ENCODE results near the gene CKMT1A. TPM values are rescaled to one million over a fixed set of nuclear protein-coding genes. Genes with fewer than 3 reads are reported as not detected.
"Not testable (repeated sequence)": the region's sequence is repeated elsewhere in the genome, so short reads cannot be mapped to it uniquely, and the experiment has no call there.

Gene CKMT1A
- total RNA-seq, 2 donors from 2014 or later, result 4.6 to 4.8 TPM

- H3K36me3 ChIP-seq, result no peaks in the 10 kb centered on the region
- no peak for DNase-seq (ENCODE audit: low spot score)
- H3K9me3 ChIP-seq, result no peaks in the 10 kb centered on the region
- H3K4me1 ChIP-seq (replicated peaks), result no peaks in the 10 kb centered on the region
- H3K27me3 ChIP-seq (replicated peaks; ENCODE audit: insufficient read depth), result no peaks in the 10 kb centered on the region
- no peak overlapping the region for H3K27ac ChIP-seq
- H3K4me3 ChIP-seq, result no peak overlapping the region
- no peak for TF ChIP-seq POLR2A (IDR thresholded peaks at IDR 0.05)
- TF ChIP-seq CTCF (IDR thresholded peaks at IDR 0.05), result no peak
- TF ChIP-seq POLR2AphosphoS5 (IDR thresholded peaks at IDR 0.05), result no peak
- intact Hi-C loops (cut with DNase I), result no loop called here
- WGBS, result 81% methylated on average over 6 of the region's 6 CpGs
These were observed 41.8 kb downstream of the CKMT1A start for GRCh38 chr15:43735416-43735815.

- intact Hi-C loops (cut with DNase I); H3K4me1 ChIP-seq (replicated peaks); H3K27me3 ChIP-seq (replicated peaks; ENCODE audit: insufficient read depth); H3K9me3 ChIP-seq; H3K36me3 ChIP-seq: not testable (repeated sequence)
- under 1% methylated on average over 64 of the region's 84 CpGs for WGBS
- DNase-seq (ENCODE audit: low spot score), result peak; percentile 93
- Histone ChIP-seq H3K27ac (peak within 1 kb of the TSS; percentile 94 to 96), H3K4me3 (peak within 1 kb of the TSS; percentile 84 to 90)
- TF ChIP-seq POLR2AphosphoS5 (IDR thresholded peaks at IDR 0.05), result peak; percentile 87
- TF ChIP-seq POLR2A (IDR thresholded peaks at IDR 0.05), result peak; percentile 98
- TF ChIP-seq CTCF (IDR thresholded peaks at IDR 0.05), result peak in 2 of 4 experiments; percentile 19 to 43
These were observed 52.7 kb downstream of the CKMT1A start, which contains the start of gene PDIA3 for GRCh38 chr15:43746245-43746902. Gene PDIA3, plus strand, starts transcription at chr15:43746438. Its CDS starts 102 bp downstream, at chr15:43746540.

GRCh38 chr15:43746903-43747309, 53.2 kb downstream of the CKMT1A start:
- intact Hi-C loops (cut with DNase I); H3K27me3 ChIP-seq (replicated peaks; ENCODE audit: insufficient read depth); DNase-seq (ENCODE audit: low spot score); H3K4me1 ChIP-seq (replicated peaks); H3K36me3 ChIP-seq; H3K9me3 ChIP-seq: not testable (repeated sequence)
- H3K27ac ChIP-seq, result peak overlapping the region; percentile 94 to 96
- H3K4me3 ChIP-seq, result peak overlapping the region; percentile 84 to 90
- under 1% methylated on average over 12 of the region's 12 CpGs for WGBS

GRCh38 chr15:43748376-43748775, 54.7 kb downstream of the CKMT1A start:
- TF ChIP-seq POLR2A (IDR thresholded peaks at IDR 0.05) (no peak), CTCF (IDR thresholded peaks at IDR 0.05) (no peak), POLR2AphosphoS5 (IDR thresholded peaks at IDR 0.05) (no peak)
- no peaks in the 10 kb centered on the region for H3K27me3 ChIP-seq (replicated peaks; ENCODE audit: insufficient read depth)
- 60% methylated on average over 3 of the region's 3 CpGs for WGBS
- DNase-seq (ENCODE audit: low spot score), result no peak
- H3K9me3 ChIP-seq, result no peaks in the 10 kb centered on the region
- intact Hi-C loops (cut with DNase I), result no loop called here
- H3K4me3 ChIP-seq, result peak overlapping the region in 1 of 2 donors; percentile 84
- no peak overlapping the region for H3K27ac ChIP-seq
- no peaks in the 10 kb centered on the region for H3K36me3 ChIP-seq
- H3K4me1 ChIP-seq (replicated peaks), result peaks cover 4% of the 10 kb centered on the region

Small RNAs within 50 kb of the gene (small RNA-seq; reads per million reads assigned to genes)
- gene PDIA3P2, result 0 reads per million in 2 donors
- gene RNU6-353P, result 0 reads per million in 2 donors
- gene RNU6-354P, result 0 reads per million in 2 donors

Other genes starting within 250 kb of the CKMT1A start
- gene TP53BP1, start 200.7 kb upstream of the CKMT1A start, total RNA-seq, result 10 to 100 TPM; 36.3 to 73.6 TPM
- gene MAP1A, start 176.3 kb upstream of the CKMT1A start, total RNA-seq, result 10 to 100 TPM in 1 of 2 donors, 1 to 10 TPM in 1; 6.2 to 21.9 TPM
- gene PPIP5K1, start 103.7 kb upstream of the CKMT1A start, total RNA-seq, result 10 to 100 TPM; 19.0 to 58.4 TPM
- gene CKMT1B, start 99.8 kb upstream of the CKMT1A start, total RNA-seq, result 10 to 100 TPM in 1 of 2 donors, 1 to 10 TPM in 1; 3.5 to 18.9 TPM
- 1 to 10 TPM; 1.3 to 3.5 TPM for gene STRC, start 75.1 kb upstream of the CKMT1A start, total RNA-seq
- gene CATSPER2, start 45.0 kb upstream of the CKMT1A start, total RNA-seq, result 10 to 100 TPM in 1 of 2 donors, 1 to 10 TPM in 1; 3.5 to 10.1 TPM
- 100 to 1,000 TPM; 172 to 432 TPM for gene PDIA3, start 52.6 kb downstream of the CKMT1A start, total RNA-seq
- 1 to 10 TPM; 4.7 to 7.7 TPM for gene ELL3, start 83.1 kb downstream of the CKMT1A start, total RNA-seq
- 1,000 to 10,000 TPM in 1 of 2 donors, 100 to 1,000 TPM in 1; 966 to 1,595 TPM for gene SERF2, start 98.5 kb downstream of the CKMT1A start, total RNA-seq
- gene SERINC4, start 106.4 kb downstream of the CKMT1A start, total RNA-seq, result 1 to 10 TPM in 1 of 2 donors, not detected in 1; 3.9 TPM
- gene HYPK, start 106.7 kb downstream of the CKMT1A start, total RNA-seq, result 10 to 100 TPM; 10.9 to 19.9 TPM
- 10 to 100 TPM; 19.3 to 27.5 TPM for gene MFAP1, start 130.8 kb downstream of the CKMT1A start, total RNA-seq
- 1 to 10 TPM; 2.7 to 4.9 TPM for gene WDR76, start 133.1 kb downstream of the CKMT1A start, total RNA-seq

Measured in prostate gland (tissue), 2 donors.